Kidney epithelial cell (primary cell): ENCODE results near the gene SUPT4H1. TPM values are rescaled to one million over a fixed set of nuclear protein-coding genes. Genes with fewer than 3 reads are reported as not detected.
"Not testable (repeated sequence)": the region's sequence is repeated elsewhere in the genome, so short reads cannot be mapped to it uniquely, and the experiment has no call there.

Experiments used
- DNase-seq: peaks from one replicate; pipeline ENCODE4 v3.0.0-alpha.2; 2010; ENCODE audit warnings: low read depth
- H3K27me3 ChIP-seq: 2 replicates; pipeline ENCODE4 v1.6.0; 2011; ENCODE audit warnings: low read length; ENCODE audit not compliant: control insufficient read depth, insufficient read depth
- H3K36me3 ChIP-seq: 2 replicates; pipeline ENCODE4 v1.5.1; 2011; ENCODE audit warnings: low read length; ENCODE audit not compliant: control insufficient read depth, insufficient read depth
- H3K4me3 ChIP-seq: 2 replicates; pipeline ENCODE4 v1.5.1; 2011; ENCODE audit warnings: low read depth, mild to moderate bottlenecking, control low read depth, low read length
- CTCF ChIP-seq: IDR thresholded peaks from 2 replicates; pipeline ENCODE4 v1.5.1; 2011; ENCODE audit warnings: mild to moderate bottlenecking, moderate library complexity, low read length, control low read depth, inconsistent platforms; ENCODE audit not compliant: insufficient read depth, poor library complexity, severe bottlenecking
- total RNA-seq: library from RNA; depleted of rRNA; stranded (reverse); fragments of >200 nt; gene quantifications from 2 replicates; pipeline ENCODE4 v1.2.3, GENCODE V29; 2015

Gene SUPT4H1
- total RNA-seq, 1 donor from 2014 or later: 52.0 TPM

DNA sequence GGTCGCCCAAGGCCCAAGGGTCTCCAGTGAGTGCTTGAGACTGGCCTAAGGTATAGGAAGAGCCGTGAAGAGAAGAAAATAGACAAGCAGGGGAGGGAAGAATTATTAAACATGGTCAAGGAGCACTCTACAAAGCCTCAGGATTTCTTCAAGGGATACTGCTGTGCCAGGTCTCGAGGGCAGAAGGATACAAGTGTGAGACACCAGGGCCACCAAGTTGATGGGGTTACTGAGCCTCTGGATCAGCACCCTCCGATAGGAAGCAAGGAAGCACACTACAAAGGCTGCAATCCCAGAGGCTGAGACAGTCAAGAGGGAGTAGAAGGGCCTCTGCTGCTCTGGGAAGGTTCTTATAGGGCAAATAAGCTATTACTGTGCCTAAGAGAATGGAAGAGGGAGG, 6.5 kb downstream of the SUPT4H1 start:
- Histone ChIP-seq H3K4me3 (no peak overlapping the region), H3K27me3 (no peaks in the 10 kb centered on the region), H3K36me3 (peaks cover 4% of the 10 kb centered on the region)
- no peak for TF ChIP-seq CTCF
- DNase-seq: no peak

DNA sequence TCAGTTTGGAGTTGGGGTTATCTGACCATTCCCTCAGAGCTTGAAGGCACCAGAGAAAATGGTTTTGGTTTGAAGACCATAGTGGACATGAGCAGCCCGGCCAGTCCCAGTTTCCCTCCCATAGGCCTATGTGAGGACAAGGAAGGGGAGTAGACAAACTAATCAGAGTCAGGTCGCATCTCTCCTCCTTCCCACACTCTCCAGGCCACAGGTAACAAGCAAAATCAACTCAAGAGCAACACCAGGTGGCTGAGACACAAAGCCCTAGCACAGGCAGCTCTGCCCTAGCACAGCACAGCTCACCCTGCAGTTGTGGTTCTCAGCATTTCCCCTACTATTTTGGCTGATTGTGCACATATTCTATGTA, 7.2 kb downstream of the SUPT4H1 start:
- Histone ChIP-seq H3K4me3 (no peak overlapping the region), H3K36me3 (peaks cover 3% of the 10 kb centered on the region), H3K27me3 (no peaks in the 10 kb centered on the region)
- no peak for DNase-seq
- TF ChIP-seq CTCF: no peak

- no peak for DNase-seq
- H3K36me3 ChIP-seq: peaks cover 2% of the 10 kb centered on the region
- H3K27me3 ChIP-seq: no peaks in the 10 kb centered on the region
- no peak for TF ChIP-seq CTCF
- H3K4me3 ChIP-seq: no peak overlapping the region
These were observed 7.8 kb downstream of the SUPT4H1 start for GRCh38 chr17:58344047-58344790.

GRCh38 chr17:58343131-58343530, 8.9 kb downstream of the SUPT4H1 start:
- H3K27me3 ChIP-seq: no peaks in the 10 kb centered on the region
- no peak overlapping the region for H3K4me3 ChIP-seq
- H3K36me3 ChIP-seq: peaks cover 2% of the 10 kb centered on the region
- no peak for TF ChIP-seq CTCF
- no peak for DNase-seq

GRCh38 chr17:58341861-58342475, 10.0 kb downstream of the SUPT4H1 start:
- TF ChIP-seq CTCF: no peak
- DNase-seq: no peak
- Histone ChIP-seq H3K36me3 (peaks cover 2% of the 10 kb centered on the region), H3K4me3 (no peak overlapping the region), H3K27me3 (no peaks in the 10 kb centered on the region)

DNA sequence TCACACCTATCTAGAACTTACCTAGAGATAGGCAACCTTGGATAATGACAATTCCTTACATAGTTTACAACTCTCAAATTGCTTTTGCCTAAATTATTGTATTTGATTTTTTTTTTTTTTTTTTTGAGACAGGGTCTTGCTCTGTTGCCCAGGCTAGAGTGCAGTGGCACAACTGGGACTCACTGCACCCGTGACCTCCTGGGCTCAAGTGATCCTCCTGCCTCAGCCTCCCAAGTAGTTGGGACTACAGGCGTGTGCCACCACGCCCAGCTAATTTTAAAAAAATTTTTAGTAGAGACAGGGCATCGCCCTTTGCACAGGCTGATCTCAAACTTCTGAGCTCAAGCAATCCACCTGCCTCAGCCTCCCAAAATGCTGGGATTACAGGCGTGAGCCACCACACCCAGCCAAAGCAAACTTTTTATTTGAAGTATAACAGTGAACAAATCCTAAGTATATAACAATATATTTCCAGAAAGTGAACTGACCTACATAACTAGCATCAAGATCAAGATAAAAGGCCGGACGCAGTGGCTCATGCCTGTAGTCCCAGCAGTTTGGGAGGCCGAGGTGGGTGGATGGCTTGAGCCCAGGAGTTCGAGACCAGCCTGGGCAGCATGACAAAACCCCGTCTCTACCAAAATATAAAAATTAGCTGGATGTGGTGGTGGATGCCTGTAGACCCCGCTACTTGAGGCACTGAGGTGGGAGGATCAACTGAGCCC, 10.7 kb downstream of the SUPT4H1 start:
- not testable (repeated sequence) for H3K27me3 ChIP-seq, H3K4me3 ChIP-seq, H3K36me3 ChIP-seq, DNase-seq
